Lower lobe of right lung (tissue), 2 donors: ENCODE measurements around the gene BRD7. TPM values are rescaled to one million over a fixed set of nuclear protein-coding genes. Genes with fewer than 3 reads are reported as not detected.
"Not testable (repeated sequence)": the region's sequence is repeated elsewhere in the genome, so short reads cannot be mapped to it uniquely, and the experiment has no call there.

Experiments used
- ATAC-seq, 2 donors: fragments of 200-7000 bp; cut with Tn5 transposase; one replicate each; pipeline ENCODE4 v1.9.1; 2020 to 2022; ENCODE audit warnings: mild to moderate bottlenecking in 2 of 2, moderate library complexity in 2 of 2
- DNase-seq: peaks from one replicate; pipeline ENCODE4 v3.0.0-alpha.2; 2020
- H3K27ac ChIP-seq: fragments of 200-600 bp; one replicate; pipeline ENCODE4 v1.8.0; 2022
- H3K27me3 ChIP-seq: fragments of 200-600 bp; one replicate; pipeline ENCODE4 v1.8.0; 2022; ENCODE audit warnings: low read depth
- H3K36me3 ChIP-seq: fragments of 200-600 bp; one replicate; pipeline ENCODE4 v1.8.0; 2022; ENCODE audit warnings: mild to moderate bottlenecking
- H3K4me1 ChIP-seq: fragments of 200-600 bp; one replicate; pipeline ENCODE4 v1.8.0; 2022
- H3K4me3 ChIP-seq: fragments of 200-600 bp; one replicate; pipeline ENCODE4 v1.8.0; 2022; ENCODE audit warnings: mild to moderate bottlenecking
- H3K9me3 ChIP-seq: fragments of 200-600 bp; one replicate; pipeline ENCODE4 v1.8.0; 2022
- intact Hi-C: fragments of 100-400 bp; cut with DNase I; formaldehyde crosslinking; loops from one replicate; pipeline ENCODE4 v1.11.0; 2022
- total RNA-seq: library from RNA; stranded (reverse); fragmentation: NEBNext Ultra II Directional; extraction: Animal tissue kit (Norgen Biotek cat#: 25700); gene quantifications from one replicate; pipeline ENCODE4 v1.2.1, GENCODE V29; 2021
- TF ChIP-seq, protein P1 (sequence below): fragments of 200-600 bp; IDR thresholded peaks from one replicate; pipeline ENCODE4 v1.8.0; 2022; ENCODE audit warnings: antibody characterized with exemption, mild to moderate bottlenecking
- donor health status: DM: no; HTN: yes; CAD: no; lungs with severe emphysema.

Gene BRD7
- total RNA-seq, 1 donor from 2014 or later: 76.3 TPM

DNA sequence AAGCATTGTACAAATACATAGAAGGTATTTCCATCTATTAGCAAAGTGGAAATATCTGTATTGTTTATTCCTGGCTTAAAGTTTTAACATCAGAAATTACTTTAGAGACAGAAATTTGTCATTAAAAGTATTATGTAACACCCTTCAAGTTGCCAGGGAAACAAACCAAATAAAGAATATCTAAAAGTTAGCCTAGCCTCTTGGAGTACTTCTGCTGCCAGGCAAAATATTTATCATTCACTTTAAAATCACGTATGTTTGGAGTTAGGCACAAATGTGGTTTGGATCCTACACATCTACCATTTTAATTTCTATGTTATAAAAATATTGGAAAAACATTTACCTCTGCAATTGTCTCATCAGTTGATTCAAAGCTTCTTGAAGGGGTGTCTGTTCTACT, 14.7 kb downstream of the BRD7 start:
- H3K27me3 ChIP-seq: no peaks in the 10 kb centered on the region
- DNase-seq (no peak), ATAC-seq (peak; percentile 47 to 89)
- intact Hi-C loops: no loop called here
- H3K9me3 ChIP-seq: no peaks in the 10 kb centered on the region
- peak overlapping the region; percentile 75 for H3K27ac ChIP-seq
- no peak overlapping the region for H3K4me3 ChIP-seq
- peaks cover 75% of the 10 kb centered on the region for H3K36me3 ChIP-seq
- H3K4me1 ChIP-seq: peaks cover 15% of the 10 kb centered on the region
- TF ChIP-seq, protein P1, sequence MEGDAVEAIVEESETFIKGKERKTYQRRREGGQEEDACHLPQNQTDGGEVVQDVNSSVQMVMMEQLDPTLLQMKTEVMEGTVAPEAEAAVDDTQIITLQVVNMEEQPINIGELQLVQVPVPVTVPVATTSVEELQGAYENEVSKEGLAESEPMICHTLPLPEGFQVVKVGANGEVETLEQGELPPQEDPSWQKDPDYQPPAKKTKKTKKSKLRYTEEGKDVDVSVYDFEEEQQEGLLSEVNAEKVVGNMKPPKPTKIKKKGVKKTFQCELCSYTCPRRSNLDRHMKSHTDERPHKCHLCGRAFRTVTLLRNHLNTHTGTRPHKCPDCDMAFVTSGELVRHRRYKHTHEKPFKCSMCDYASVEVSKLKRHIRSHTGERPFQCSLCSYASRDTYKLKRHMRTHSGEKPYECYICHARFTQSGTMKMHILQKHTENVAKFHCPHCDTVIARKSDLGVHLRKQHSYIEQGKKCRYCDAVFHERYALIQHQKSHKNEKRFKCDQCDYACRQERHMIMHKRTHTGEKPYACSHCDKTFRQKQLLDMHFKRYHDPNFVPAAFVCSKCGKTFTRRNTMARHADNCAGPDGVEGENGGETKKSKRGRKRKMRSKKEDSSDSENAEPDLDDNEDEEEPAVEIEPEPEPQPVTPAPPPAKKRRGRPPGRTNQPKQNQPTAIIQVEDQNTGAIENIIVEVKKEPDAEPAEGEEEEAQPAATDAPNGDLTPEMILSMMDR: no peak

DNA sequence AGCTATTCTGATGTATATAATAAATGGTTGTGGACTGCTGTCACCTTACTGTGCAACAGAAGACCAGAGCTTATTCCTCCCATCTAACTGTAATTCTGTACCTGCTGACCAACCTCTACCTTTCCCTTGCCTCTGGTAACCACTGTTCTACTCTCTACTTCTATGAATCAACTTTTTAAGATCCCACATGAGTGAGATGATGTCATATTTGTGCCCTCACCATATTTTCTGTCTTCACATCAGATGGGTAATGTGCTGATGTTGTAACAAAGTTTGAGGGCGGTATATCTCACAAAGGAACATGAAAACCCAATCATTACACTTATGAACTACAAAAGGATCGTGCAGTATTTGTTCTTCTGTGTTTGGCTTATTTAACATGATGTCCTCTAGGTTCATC, 16.8 kb downstream of the BRD7 start:
- peaks cover 15% of the 10 kb centered on the region for H3K4me1 ChIP-seq
- intact Hi-C loops: no loop called here
- TF ChIP-seq, protein P1: no peak
- DNase-seq (no peak), ATAC-seq (no peak)
- no peaks in the 10 kb centered on the region for H3K27me3 ChIP-seq
- H3K36me3 ChIP-seq: peaks cover 65% of the 10 kb centered on the region
- H3K9me3 ChIP-seq: no peaks in the 10 kb centered on the region
- no peak overlapping the region for H3K4me3 ChIP-seq
- no peak overlapping the region for H3K27ac ChIP-seq

DNA sequence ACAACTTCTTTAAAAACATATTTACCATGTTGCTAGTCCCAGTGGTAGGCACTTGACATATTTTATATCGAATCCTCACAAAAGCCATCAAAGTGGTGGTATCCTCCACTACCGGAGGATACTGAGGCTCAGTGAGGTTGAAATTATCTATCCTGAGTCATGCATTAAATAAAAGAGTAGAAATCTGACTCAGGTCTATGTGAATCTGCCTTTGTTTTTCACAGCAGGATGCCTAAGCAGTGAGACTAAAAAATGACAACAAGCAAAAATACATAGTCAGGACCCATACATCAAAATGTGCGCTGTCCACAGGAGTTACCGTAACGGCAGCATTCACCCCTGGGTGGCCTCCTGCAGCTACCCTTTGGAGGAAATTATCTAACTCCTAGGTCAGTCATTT, 17.7 kb downstream of the BRD7 start:
- TF ChIP-seq, protein P1: no peak
- H3K27ac ChIP-seq: no peak overlapping the region
- intact Hi-C loops: no loop called here
- H3K9me3 ChIP-seq: no peaks in the 10 kb centered on the region
- no peak overlapping the region for H3K4me3 ChIP-seq
- H3K27me3 ChIP-seq: no peaks in the 10 kb centered on the region
- peaks cover 15% of the 10 kb centered on the region for H3K4me1 ChIP-seq
- peaks cover 62% of the 10 kb centered on the region for H3K36me3 ChIP-seq
- DNase-seq: no peak
- ATAC-seq: no peak

DNA sequence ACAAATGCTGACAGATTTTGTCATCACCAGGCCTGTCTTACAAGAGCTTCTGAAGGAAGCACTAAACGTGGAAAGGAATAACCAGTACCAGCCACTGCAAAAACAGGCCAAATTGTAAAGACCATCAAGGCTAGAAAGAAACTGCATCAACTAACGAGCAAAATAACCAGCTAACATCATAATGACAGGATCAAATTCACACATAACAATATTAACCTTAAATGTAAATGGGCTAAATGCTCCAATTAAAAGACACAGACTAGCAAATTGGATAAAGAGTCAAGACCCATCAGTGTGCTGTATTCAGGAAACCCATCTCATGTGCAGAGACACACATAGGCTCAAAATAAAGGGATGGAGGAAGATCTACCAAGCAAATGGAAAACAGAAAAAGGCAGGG, 23.6 kb downstream of the BRD7 start:
- intact Hi-C loops: not testable (repeated sequence)

DNA sequence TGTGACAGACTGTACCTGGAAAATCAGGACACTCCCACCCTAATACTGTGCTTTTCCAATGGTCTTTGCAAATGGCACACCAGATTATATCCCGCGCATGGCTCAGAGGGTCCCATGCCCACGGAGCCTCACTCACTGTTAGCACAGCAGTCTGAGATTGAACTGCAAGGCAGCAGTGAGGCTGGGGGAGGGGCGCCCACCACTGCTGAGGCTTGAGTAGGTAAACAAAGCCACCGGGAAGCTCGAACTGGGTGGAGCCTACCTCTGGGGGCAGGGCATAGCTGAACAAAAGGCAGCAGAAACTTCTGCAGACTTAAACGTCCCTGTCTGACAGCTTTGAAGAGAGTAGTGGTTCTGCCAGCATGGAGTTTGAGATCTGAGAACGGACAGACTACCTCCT, 25.2 kb downstream of the BRD7 start:
- peak; percentile 44 for DNase-seq
- intact Hi-C loops, H3K9me3 ChIP-seq, H3K4me3 ChIP-seq, H3K27me3 ChIP-seq, H3K27ac ChIP-seq, H3K4me1 ChIP-seq, ATAC-seq: not testable (repeated sequence)
- peaks cover 47% of the 10 kb centered on the region for H3K36me3 ChIP-seq

More for the DNA sequence above, 23.6 kb downstream of the BRD7 start:
- not testable (repeated sequence) for H3K4me3 ChIP-seq, H3K27me3 ChIP-seq, H3K27ac ChIP-seq, H3K4me1 ChIP-seq, DNase-seq, H3K9me3 ChIP-seq, ATAC-seq
- H3K36me3 ChIP-seq: peaks cover 48% of the 10 kb centered on the region

DNA sequence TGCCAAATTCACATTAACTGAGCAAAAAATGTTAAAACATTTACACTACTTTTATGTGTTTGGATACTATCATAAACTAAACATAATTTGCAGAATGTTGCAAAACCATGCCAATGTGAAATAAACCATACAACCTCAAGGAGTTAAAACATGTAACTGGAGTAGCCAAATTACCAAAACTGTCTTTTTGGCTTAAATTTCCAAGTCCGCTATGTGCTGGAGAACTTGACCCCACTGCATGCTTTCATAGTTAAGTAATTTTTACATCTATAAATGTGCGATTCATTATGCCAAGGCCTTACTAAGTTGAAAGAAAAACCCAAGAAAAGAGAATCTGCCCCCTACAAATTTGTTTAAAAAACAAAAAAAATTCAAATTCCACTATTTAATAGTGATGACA, 28.2 kb downstream of the BRD7 start:
- no peak for DNase-seq
- no peak for ATAC-seq
- intact Hi-C loops: no loop called here
- peaks cover 6% of the 10 kb centered on the region for H3K4me1 ChIP-seq
- peaks cover 52% of the 10 kb centered on the region for H3K36me3 ChIP-seq
- H3K27ac ChIP-seq: no peak overlapping the region
- H3K9me3 ChIP-seq: no peaks in the 10 kb centered on the region
- TF ChIP-seq, protein P1: no peak
- no peaks in the 10 kb centered on the region for H3K27me3 ChIP-seq
- no peak overlapping the region for H3K4me3 ChIP-seq
